OCI-LY1 (cell line): ENCODE results near the gene DZIP1L.

Experiments used
- H2AFZ ChIP-seq: fragments of 200-600 bp; sonication (generic), shearing (Covaris generic); 2 replicates; pipeline ENCODE4 v1.6.0; 2014; ENCODE audit warnings: antibody characterized with exemption, mild to moderate bottlenecking, low read length
- H3F3A ChIP-seq: fragments of 200-600 bp; sonication (generic), shearing (Covaris generic); 2 replicates; pipeline ENCODE4 v1.6.0; 2014; ENCODE audit warnings: mild to moderate bottlenecking, antibody characterized with exemption, low read length, moderate library complexity; ENCODE audit not compliant: insufficient read depth
- H3K27ac ChIP-seq: fragments of 200-600 bp; sonication (generic); 2 replicates; pipeline ENCODE4 v1.5.1; 2014; ENCODE audit warnings: low read length, mixed run types, mild to moderate bottlenecking, low read depth; ENCODE audit not compliant: poor library complexity, severe bottlenecking
- H3K27me3 ChIP-seq: fragments of 200-600 bp; sonication (generic); 2 replicates; pipeline ENCODE4 v1.6.0; 2014; ENCODE audit warnings: antibody characterized with exemption, mild to moderate bottlenecking, low read length, moderate library complexity; ENCODE audit not compliant: insufficient read depth
- H3K36me3 ChIP-seq: fragments of 200-600 bp; sonication (generic); 2 replicates; pipeline ENCODE4 v1.6.1; 2014; ENCODE audit warnings: mild to moderate bottlenecking, antibody characterized with exemption, low read length, moderate library complexity, mixed read lengths; ENCODE audit not compliant: insufficient read depth
- H3K4me1 ChIP-seq: fragments of 200-600 bp; sonication (generic); 2 replicates; pipeline ENCODE4 v1.5.1; 2014; ENCODE audit warnings: mild to moderate bottlenecking, low read length, moderate library complexity; ENCODE audit not compliant: insufficient read depth, severe bottlenecking
- H3K4me2 ChIP-seq: fragments of 200-600 bp; sonication (generic), shearing (Covaris generic); 2 replicates; pipeline ENCODE4 v1.6.1; 2014; ENCODE audit warnings: low read length
- H3K4me3 ChIP-seq: fragments of 200-600 bp; sonication (generic); 2 replicates; pipeline ENCODE4 v1.5.1; 2014; ENCODE audit warnings: low read length, low read depth, mild to moderate bottlenecking, mixed read lengths; ENCODE audit not compliant: poor library complexity, severe bottlenecking
- H3K79me2 ChIP-seq: fragments of 200-600 bp; shearing (Covaris generic); 2 replicates; pipeline ENCODE4 v1.6.1; 2016; ENCODE audit warnings: mixed run types, low read length, mixed read lengths; ENCODE audit not compliant: insufficient read depth
- H3K9ac ChIP-seq: fragments of 200-600 bp; sonication (generic), shearing (Covaris generic); 2 replicates; pipeline ENCODE4 v1.6.1; 2014; ENCODE audit warnings: mild to moderate bottlenecking, low read length, mixed read lengths
- H3K9me2 ChIP-seq: fragments of 200-600 bp; sonication (generic), shearing (Covaris generic); 2 replicates; pipeline ENCODE4 v1.6.1; 2014; ENCODE audit warnings: low read depth, mild to moderate bottlenecking, low read length, mixed read lengths
- H3K9me3 ChIP-seq: fragments of 200-600 bp; shearing (Covaris generic); 2 replicates; pipeline ENCODE4 v1.6.1; 2014; ENCODE audit warnings: low read length, mixed read lengths
- H4K20me1 ChIP-seq: fragments of 200-600 bp; sonication (generic), shearing (Covaris generic); 2 replicates; pipeline ENCODE4 v1.6.0; 2016; ENCODE audit warnings: mild to moderate bottlenecking, low read length; ENCODE audit not compliant: insufficient read depth
- CTCF ChIP-seq: fragments of 200-600 bp; sonication (generic), shearing (Covaris generic); IDR thresholded peaks from 2 replicates; pipeline ENCODE4 v1.5.1; 2017; ENCODE audit warnings: mild to moderate bottlenecking, antibody characterized with exemption, low read length, moderate library complexity, mixed read lengths
- EZH2 ChIP-seq: fragments of 200-600 bp; sonication (generic), shearing (Covaris generic); IDR thresholded peaks from 2 replicates; pipeline ENCODE4 v1.8.0; 2017; ENCODE audit warnings: borderline replicate concordance, mixed run types, mild to moderate bottlenecking, antibody characterized with exemption, low read length, moderate library complexity, mixed read lengths

Gene DZIP1L

GRCh38 chr3:138082085-138082991, 33.1 kb downstream of the DZIP1L start:
- H3K27me3 ChIP-seq: peaks cover 5% of the 10 kb centered on the region
- H3K4me1 ChIP-seq: no peaks in the 10 kb centered on the region
- H3F3A ChIP-seq: no peaks in the 10 kb centered on the region
- H2AFZ ChIP-seq: no peak overlapping the region
- no peaks in the 10 kb centered on the region for H4K20me1 ChIP-seq
- no peaks in the 10 kb centered on the region for H3K79me2 ChIP-seq
- H3K27ac ChIP-seq: no peak overlapping the region
- no peak overlapping the region for H3K4me2 ChIP-seq
- no peak overlapping the region for H3K9ac ChIP-seq
- H3K36me3 ChIP-seq: no peaks in the 10 kb centered on the region
- H3K9me2 ChIP-seq: no peaks in the 10 kb centered on the region
- H3K4me3 ChIP-seq: no peak overlapping the region
- TF ChIP-seq EZH2: no peak
- TF ChIP-seq CTCF: no peak
- H3K9me3 ChIP-seq: no peaks in the 10 kb centered on the region

GRCh38 chr3:138081371-138082084, 33.9 kb downstream of the DZIP1L start:
- H3K4me3 ChIP-seq: no peak overlapping the region
- no peaks in the 10 kb centered on the region for H3K9me3 ChIP-seq
- H3K27ac ChIP-seq: no peak overlapping the region
- H3K4me1 ChIP-seq: no peaks in the 10 kb centered on the region
- peaks cover 5% of the 10 kb centered on the region for H3K27me3 ChIP-seq
- no peak overlapping the region for H2AFZ ChIP-seq
- H3F3A ChIP-seq: no peaks in the 10 kb centered on the region
- no peaks in the 10 kb centered on the region for H4K20me1 ChIP-seq
- no peaks in the 10 kb centered on the region for H3K36me3 ChIP-seq
- no peaks in the 10 kb centered on the region for H3K79me2 ChIP-seq
- TF ChIP-seq CTCF (no peak), EZH2 (no peak)
- H3K9me2 ChIP-seq: no peaks in the 10 kb centered on the region
- H3K9ac ChIP-seq: no peak overlapping the region
- H3K4me2 ChIP-seq: no peak overlapping the region

DNA sequence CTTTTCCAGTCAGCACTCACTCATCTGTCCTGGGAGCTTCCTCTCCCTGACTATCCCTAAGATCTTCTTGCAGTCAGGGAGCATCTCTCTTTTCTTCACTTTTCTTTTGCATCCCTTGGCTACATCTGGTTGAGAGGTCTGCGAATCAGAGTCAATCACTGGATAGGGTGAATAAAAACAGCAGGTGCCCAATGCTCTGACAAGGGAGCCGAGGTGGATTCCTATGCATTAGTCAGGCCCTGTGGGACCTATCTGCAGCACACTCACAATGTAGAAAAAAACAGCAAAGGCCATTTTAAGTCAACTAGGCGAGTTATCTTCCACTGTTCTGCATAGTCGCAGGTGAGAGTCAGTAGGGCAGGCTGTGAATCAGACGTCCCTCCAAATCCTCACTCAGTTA, 35.5 kb downstream of the DZIP1L start:
- Histone ChIP-seq H3K9ac (no peak overlapping the region), H3K4me3 (no peak overlapping the region), H4K20me1 (no peaks in the 10 kb centered on the region), H3F3A (no peaks in the 10 kb centered on the region), H3K9me2 (no peaks in the 10 kb centered on the region), H3K79me2 (no peaks in the 10 kb centered on the region), H2AFZ (no peak overlapping the region), H3K4me1 (no peaks in the 10 kb centered on the region), H3K4me2 (no peak overlapping the region), H3K27ac (no peak overlapping the region), H3K36me3 (no peaks in the 10 kb centered on the region), H3K27me3 (peaks cover 5% of the 10 kb centered on the region), H3K9me3 (no peaks in the 10 kb centered on the region)
- TF ChIP-seq CTCF: no peak
